ENCODE data around the gene JAML. TPM values are rescaled to one million over a fixed set of nuclear protein-coding genes. Genes with fewer than 3 reads are reported as not detected.

The JAML gene
- total and polyA plus RNA-seq, 7 donors, result 3.3 to 35.1 (median 6.1) TPM

- H3K4me3 ChIP-seq, result no peak overlapping the region
- H3K27ac ChIP-seq, result no peak overlapping the region
- DNase-seq, result no peak
- no peaks in the 10 kb centered on the region for H3K9me3 ChIP-seq
- WGBS, 2 donors, result 75 to 76% methylated on average over 3 of the region's 3 CpGs
- TF ChIP-seq POLR2A (IDR thresholded peaks at IDR 0.05), result no peak
- no peak for TF ChIP-seq CTCF (IDR thresholded peaks at IDR 0.05)
- TF ChIP-seq EP300 (IDR thresholded peaks at IDR 0.05), result no peak
- TF ChIP-seq POLR2AphosphoS5 (IDR thresholded peaks at IDR 0.05), result no peak
- H3K4me1 ChIP-seq, result peaks cover 0 to 4% (median 0%) of the 10 kb centered on the region in 4 donors
- H3K27me3 ChIP-seq, result peaks cover 4 to 60% (median 35%) of the 10 kb centered on the region in 3 donors
- intact Hi-C loops (cut with DNase I), result no loop called here
- H3K36me3 ChIP-seq, result no peaks in the 10 kb centered on the region
Observed at GRCh38 chr11:118260353-118260752, 35.5 kb upstream of the JAML start.

GRCh38 chr11:118259138-118259537, 34.3 kb upstream of the JAML start:
- H3K36me3 ChIP-seq, result no peaks in the 10 kb centered on the region
- no peak overlapping the region for H3K4me3 ChIP-seq
- intact Hi-C loops (cut with DNase I), result no loop called here
- H3K9me3 ChIP-seq, result no peaks in the 10 kb centered on the region
- 100% methylated on average over 1 of the region's 1 CpG for WGBS, 2 donors
- H3K27me3 ChIP-seq, result peaks cover 4 to 49% (median 30%) of the 10 kb centered on the region in 3 donors
- TF ChIP-seq EP300 (IDR thresholded peaks at IDR 0.05) (no peak), POLR2A (IDR thresholded peaks at IDR 0.05) (no peak), CTCF (IDR thresholded peaks at IDR 0.05) (no peak), POLR2AphosphoS5 (IDR thresholded peaks at IDR 0.05) (no peak)
- H3K4me1 ChIP-seq, result peaks cover 0 to 2% (median 0%) of the 10 kb centered on the region in 4 donors
- H3K27ac ChIP-seq, result no peak overlapping the region
- DNase-seq, result no peak

- Histone ChIP-seq H3K9me3 (no peaks in the 10 kb centered on the region), H3K27ac (no peak overlapping the region), H3K36me3 (no peaks in the 10 kb centered on the region), H3K27me3 (peaks cover 4 to 45% (median 26%) of the 10 kb centered on the region in 3 donors), H3K4me1 (no peaks in the 10 kb centered on the region), H3K4me3 (no peak overlapping the region)
- DNase-seq, result no peak
- 0 to 91% methylated on average over 1 of the region's 1 CpG for WGBS, 2 donors
- intact Hi-C loops (cut with DNase I), result no loop called here
- no peak for TF ChIP-seq CTCF (IDR thresholded peaks at IDR 0.05)
Observed at GRCh38 chr11:118258410-118258809, 33.6 kb upstream of the JAML start.

GRCh38 chr11:118252688-118253087, 27.9 kb upstream of the JAML start:
- Histone ChIP-seq H3K9me3 (peaks cover 0 to 2% (median 0%) of the 10 kb centered on the region in 4 donors), H3K4me1 (peaks cover 0 to 11% (median 5%) of the 10 kb centered on the region in 4 donors), H3K27ac (no peak overlapping the region), H3K36me3 (no peaks in the 10 kb centered on the region), H3K27me3 (peaks cover 0 to 14% (median 0%) of the 10 kb centered on the region in 3 donors), H3K4me3 (peak overlapping the region in 3 of 4 donors; percentile 60 to 67 (median 60))
- no peak for TF ChIP-seq POLR2AphosphoS5 (IDR thresholded peaks at IDR 0.05)
- no peak for TF ChIP-seq POLR2A (IDR thresholded peaks at IDR 0.05)
- no peak for TF ChIP-seq EP300 (IDR thresholded peaks at IDR 0.05)
- no peak for TF ChIP-seq CTCF (IDR thresholded peaks at IDR 0.05)
- 38 to 55% methylated on average over 3 of the region's 3 CpGs for WGBS, 2 donors
- intact Hi-C loops (cut with DNase I), result no loop called here
- no peak for DNase-seq

Measured in sigmoid colon (tissue), 7 donors.